HepG2 (cell line): Measurements from ENCODE around the gene UBE2N. TPM values are rescaled to one million over a fixed set of nuclear protein-coding genes. Genes with fewer than 3 reads are reported as not detected.

Experiments
- ATAC-seq: fragments of 200-7000 bp; cut with Tn5 transposase; 3 replicates; pipeline ENCODE4 v1.9.1; 2020; ENCODE audit warnings: mild to moderate bottlenecking, moderate library complexity
- BruUV-seq: library from RNA; stranded (reverse); fragments of 400-500 nt; replicated peaks from 2 replicates; lab custom pipeline; 2021; lab: Mats Ljungman, UMichigan
- CTCF ChIA-PET: fragments of 300-600 bp; formaldehyde crosslinking; extraction: SDS; loops from one replicate; lab custom pipeline; 2021; ENCODE audit warnings: low total read pairs, inconsistent platforms, low intra/inter-chr PET ratio; lab: Yijun Ruan, JAX
- POLR2A ChIA-PET: fragments of 350-600 bp; sonication (Branson Sonifier 250); formaldehyde crosslinking; loops from one replicate; lab custom pipeline; 2020; ENCODE audit warnings: antibody characterized with exemption, inconsistent platforms; lab: Yijun Ruan, JAX
- DNase-seq: peaks from one replicate; pipeline ENCODE4 v3.0.0-alpha.2; 2015; ENCODE audit warnings: low spot score
- FAIRE-seq: peaks from 3 replicates; lab custom pipeline; 2011; peaks lifted over from hg19 to GRCh38; lab: Jason Lieb, UNC
- H2AFZ ChIP-seq: one replicate; pipeline ENCODE4 v1.6.1; 2011; ENCODE audit warnings: low read length, inconsistent platforms
- H3K27ac ChIP-seq: fragments of 300-600 bp; 3 replicates; pipeline ENCODE4 v1.8.0; 2011; ENCODE audit warnings: mixed run types, mild to moderate bottlenecking, mixed read lengths, low read length, inconsistent platforms; ENCODE audit not compliant: insufficient read depth; ENCODE audit errors: extremely low read length
- H3K27me3 ChIP-seq, 2 experiments: fragments of 200-600 bp in 1 of 2; 2 replicates in 1 of 2; 3 replicates in 1 of 2; pipeline versions ENCODE4 v1.6.0 to v1.8.0; 2011; ENCODE audit warnings: low read length in 2 of 2, mild to moderate bottlenecking in 2 of 2, moderate library complexity in 2 of 2, inconsistent platforms in 1 of 2; ENCODE audit not compliant: insufficient read depth in 2 of 2, control insufficient read depth in 1 of 2
- H3K36me3 ChIP-seq, 2 experiments: fragments of 200-600 bp in 1 of 2; replicated peaks in 1 of 2; 2 replicates in 1 of 2; 3 replicates in 1 of 2; pipeline versions ENCODE4 v1.5.1 to v1.8.0; 2011; ENCODE audit warnings: low read length in 2 of 2, inconsistent platforms in 1 of 2; ENCODE audit not compliant: insufficient read depth in 2 of 2, control insufficient read depth in 1 of 2
- H3K4me1 ChIP-seq: 2 replicates; pipeline ENCODE4 v1.5.1; 2012; ENCODE audit warnings: low read length, inconsistent platforms; ENCODE audit not compliant: insufficient read depth
- H3K4me2 ChIP-seq: 2 replicates; pipeline ENCODE4 v1.6.0; 2011; ENCODE audit warnings: low read depth, low read length, inconsistent platforms
- H3K4me3 ChIP-seq, 3 experiments: fragments of 200-600 bp in 1 of 3; sonication (generic), shearing (Covaris generic) in 1 of 3; replicated peaks in 1 of 3; 2 replicates each; pipeline ENCODE4 v1.5.1; 2011 to 2016; ENCODE audit warnings: low read length in 3 of 3, inconsistent platforms in 2 of 3, low read depth in 2 of 3, mild to moderate bottlenecking in 2 of 3, control low read depth in 1 of 3, mixed read lengths in 1 of 3; ENCODE audit not compliant: insufficient read depth in 1 of 3
- H3K79me2 ChIP-seq: one replicate; pipeline ENCODE4 v1.6.1; 2011; ENCODE audit warnings: low read length, inconsistent platforms; ENCODE audit not compliant: insufficient read depth
- H3K9ac ChIP-seq: 2 replicates; pipeline ENCODE4 v1.6.0; 2011; ENCODE audit warnings: mild to moderate bottlenecking, low read depth, low read length, inconsistent platforms; ENCODE audit not compliant: insufficient read depth
- H3K9me3 ChIP-seq: 2 replicates; pipeline ENCODE4 v1.5.1; 2012; ENCODE audit warnings: mild to moderate bottlenecking, low read length
- H4K20me1 ChIP-seq: 2 replicates; pipeline ENCODE4 v1.6.0; 2011; ENCODE audit warnings: inconsistent platforms, mild to moderate bottlenecking, low read length, moderate library complexity; ENCODE audit not compliant: insufficient read depth
- KDM4B ChIP-seq: sonication (generic); formaldehyde crosslinking; IDR thresholded peaks from 2 replicates; pipeline ENCODE4 v1.4.0; 2020; ENCODE audit warnings: missing genetic modification reagents
- SIX4 ChIP-seq: sonication (generic); formaldehyde crosslinking; IDR thresholded peaks from 2 replicates; pipeline ENCODE4 v1.4.0; 2020; ENCODE audit warnings: missing genetic modification reagents
- TARDBP ChIP-seq: sonication (generic); formaldehyde crosslinking; IDR thresholded peaks from 2 replicates; pipeline ENCODE4 v1.8.0; 2022; ENCODE audit warnings: mild to moderate bottlenecking, missing genetic modification reagents
- WGBS: methylation state at CpG from one replicate; pipeline ENCODE4 v1.1.6; 2017; ENCODE audit warnings: low lambda C conversion rate; 5-methylcytosine and 5-hydroxymethylcytosine counted together
- in situ Hi-C: cut with HindIII; loops from 2 replicates; pipeline ENCODE4 v1.10.0; 2017; ENCODE audit warnings: low pct_unique_long_range_greater_than_20kb; ENCODE audit not compliant: extremely low pct_ligation_motif_present
- intact Hi-C: fragments of 100-400 bp; cut with micrococcal nuclease; formaldehyde crosslinking; loops from one replicate; pipeline ENCODE4 v1.10.0; 2022; ENCODE audit not compliant: unreplicated experiment
- polyA plus RNA-seq, 8 experiments: library from polyadenylated mRNA; depleted of rRNA in 3 of 8; stranded (reverse) in 7 of 8; unstranded in 1 of 8; fragments of >200 nt; fragmentation: Illumina TruSeq in 4 of 8; extraction: Trizol in 4 of 8; gene quantifications; 2 replicates each; pipeline versions ENCODE4 v1.2.1 to v1.2.3, GENCODE V29; 2011 to 2016; ENCODE audit warnings: low read depth in 4 of 8, missing spikeins in 1 of 8, mixed read lengths in 1 of 8; ENCODE audit not compliant: insufficient read depth in 1 of 8
- total RNA-seq, 5 experiments: library from RNA; depleted of rRNA; stranded (reverse); fragments of >200 nt; fragmentation: Illumina TruSeq; extraction: Trizol; gene quantifications; 2 replicates each; pipeline ENCODE4 v1.2.3, GENCODE V29; 2016; ENCODE audit warnings: low read depth in 1 of 5
- TF ChIP-seq, protein P1 (sequence below): sonication (generic); formaldehyde crosslinking; IDR thresholded peaks from 2 replicates; pipeline ENCODE4 v1.4.0; 2020; ENCODE audit warnings: mild to moderate bottlenecking, missing genetic modification reagents
- TF ChIP-seq, protein P2 (sequence below): sonication (generic); formaldehyde crosslinking; IDR thresholded peaks from 2 replicates; pipeline ENCODE4 v1.9.0; 2021; ENCODE audit warnings: missing genetic modification reagents, borderline replicate concordance
- TF ChIP-seq, protein P3 (sequence below), 2 experiments: fragments of 450-650 bp in 1 of 2; sonication (generic) in 1 of 2; formaldehyde crosslinking; IDR thresholded peaks; 2 replicates each; pipeline versions ENCODE4 v1.5.0 to v1.8.0; 2020 to 2022; ENCODE audit warnings: mild to moderate bottlenecking in 1 of 2, missing genetic modification reagents in 1 of 2

UBE2N gene
- total and polyA plus RNA-seq, 2 of the 13 experiments (the other 11 are each of a cell fraction or from before 2014, with no cell fraction given), result 188 to 197 TPM

DNA sequence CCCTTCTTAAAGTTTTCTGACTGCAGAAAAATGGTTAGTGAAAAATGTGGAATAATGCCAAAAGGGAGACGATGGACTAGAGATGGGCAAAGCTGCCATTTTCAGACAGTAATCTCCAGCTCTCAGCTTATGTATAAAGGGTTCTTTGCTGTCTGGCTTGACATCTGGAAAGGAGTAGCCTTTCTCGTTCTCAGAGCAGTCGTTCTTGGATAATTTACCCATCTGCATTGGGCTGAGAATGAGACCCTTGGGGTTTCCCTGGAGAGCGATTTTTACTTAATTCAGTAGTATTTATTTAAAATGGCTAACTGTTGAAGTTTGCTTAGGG is 62.8 kb downstream of the UBE2N start:
- H3K27ac ChIP-seq, result peak overlapping the region; percentile 64
- DNase-seq (no peak), FAIRE-seq (no peak), ATAC-seq (no peak)
- no peak overlapping the region for H2AFZ ChIP-seq
- WGBS, result 0% methylated on average over 4 of the region's 4 CpGs
- TF ChIP-seq, protein P1, sequence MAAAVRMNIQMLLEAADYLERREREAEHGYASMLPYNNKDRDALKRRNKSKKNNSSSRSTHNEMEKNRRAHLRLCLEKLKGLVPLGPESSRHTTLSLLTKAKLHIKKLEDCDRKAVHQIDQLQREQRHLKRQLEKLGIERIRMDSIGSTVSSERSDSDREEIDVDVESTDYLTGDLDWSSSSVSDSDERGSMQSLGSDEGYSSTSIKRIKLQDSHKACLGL (CRISPR knock-in tag), result no peak
- TF ChIP-seq SIX4 (CRISPR knock-in tag), result 0 out of 2 replicates have a peak, but pooled peaks have one; percentile 4
- no peak for TF ChIP-seq KDM4B (CRISPR knock-in tag)
- TF ChIP-seq, protein P2, sequence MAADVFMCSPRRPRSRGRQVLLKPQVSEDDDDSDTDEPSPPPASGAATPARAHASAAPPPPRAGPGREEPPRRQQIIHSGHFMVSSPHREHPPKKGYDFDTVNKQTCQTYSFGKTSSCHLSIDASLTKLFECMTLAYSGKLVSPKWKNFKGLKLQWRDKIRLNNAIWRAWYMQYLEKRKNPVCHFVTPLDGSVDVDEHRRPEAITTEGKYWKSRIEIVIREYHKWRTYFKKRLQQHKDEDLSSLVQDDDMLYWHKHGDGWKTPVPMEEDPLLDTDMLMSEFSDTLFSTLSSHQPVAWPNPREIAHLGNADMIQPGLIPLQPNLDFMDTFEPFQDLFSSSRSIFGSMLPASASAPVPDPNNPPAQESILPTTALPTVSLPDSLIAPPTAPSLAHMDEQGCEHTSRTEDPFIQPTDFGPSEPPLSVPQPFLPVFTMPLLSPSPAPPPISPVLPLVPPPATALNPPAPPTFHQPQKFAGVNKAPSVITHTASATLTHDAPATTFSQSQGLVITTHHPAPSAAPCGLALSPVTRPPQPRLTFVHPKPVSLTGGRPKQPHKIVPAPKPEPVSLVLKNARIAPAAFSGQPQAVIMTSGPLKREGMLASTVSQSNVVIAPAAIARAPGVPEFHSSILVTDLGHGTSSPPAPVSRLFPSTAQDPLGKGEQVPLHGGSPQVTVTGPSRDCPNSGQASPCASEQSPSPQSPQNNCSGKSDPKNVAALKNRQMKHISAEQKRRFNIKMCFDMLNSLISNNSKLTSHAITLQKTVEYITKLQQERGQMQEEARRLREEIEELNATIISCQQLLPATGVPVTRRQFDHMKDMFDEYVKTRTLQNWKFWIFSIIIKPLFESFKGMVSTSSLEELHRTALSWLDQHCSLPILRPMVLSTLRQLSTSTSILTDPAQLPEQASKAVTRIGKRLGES (CRISPR knock-in tag), result no peak
- TF ChIP-seq, protein P3, sequence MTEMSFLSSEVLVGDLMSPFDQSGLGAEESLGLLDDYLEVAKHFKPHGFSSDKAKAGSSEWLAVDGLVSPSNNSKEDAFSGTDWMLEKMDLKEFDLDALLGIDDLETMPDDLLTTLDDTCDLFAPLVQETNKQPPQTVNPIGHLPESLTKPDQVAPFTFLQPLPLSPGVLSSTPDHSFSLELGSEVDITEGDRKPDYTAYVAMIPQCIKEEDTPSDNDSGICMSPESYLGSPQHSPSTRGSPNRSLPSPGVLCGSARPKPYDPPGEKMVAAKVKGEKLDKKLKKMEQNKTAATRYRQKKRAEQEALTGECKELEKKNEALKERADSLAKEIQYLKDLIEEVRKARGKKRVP (CRISPR knock-in tag; IDR thresholded peaks at IDR 0.05), result 0 out of 4 replicates have a peak, but pooled peaks of 1 of the 2 experiments have one; percentile 1
- no peak for TF ChIP-seq TARDBP (CRISPR knock-in tag)
- no TSS peak for BruUV-seq
- H3K9me3 ChIP-seq, result no peaks in the 10 kb centered on the region
- H3K9ac ChIP-seq, result peak overlapping the region; percentile 81
- peak overlapping the region; percentile 78 to 88 (median 80) for H3K4me3 ChIP-seq
- peaks cover 56% of the 10 kb centered on the region for H3K4me1 ChIP-seq
- peak overlapping the region; percentile 64 for H3K4me2 ChIP-seq
- ChIA-PET POLR2A (no interaction called here), CTCF (no interaction called here)
- peaks cover 43% of the 10 kb centered on the region for H4K20me1 ChIP-seq
- H3K79me2 ChIP-seq, result peaks cover 79% of the 10 kb centered on the region
- H3K27me3 ChIP-seq, result no peaks in the 10 kb centered on the region; a peak in 1 of 5 replicates
- in situ Hi-C loops (loop anchor here (25.0 kb wide), 1 partner anchor 242 kb away; no protein-coding TSS in a partner anchor), intact Hi-C loops (loop anchor here (2.0 to 5.0 kb wide), 2 partner anchors 252 to 392 kb away; no protein-coding TSS in a partner anchor)
- H3K36me3 ChIP-seq, result peaks cover 3 to 12% of the 10 kb centered on the region in 2 experiments; a peak in 3 of 5 replicates
